Stimulated activated CD8-positive, alpha-beta memory T cell treated with anti-CD3 and anti-CD28 coated beads, Interleukin-7, amount 100 ng/mL, for 1 hour (primary cell): ENCODE measurements around the gene KCNQ5.
"Not testable (repeated sequence)": the region's sequence is repeated elsewhere in the genome, so short reads cannot be mapped to it uniquely, and the experiment has no call there.

Experiments used
- DNase-seq, 2 donors: peaks; one replicate each; pipeline ENCODE4 v3.0.0-alpha.2; 2020; ENCODE audit warnings: low read depth in 2 of 2

KCNQ5 gene

DNA sequence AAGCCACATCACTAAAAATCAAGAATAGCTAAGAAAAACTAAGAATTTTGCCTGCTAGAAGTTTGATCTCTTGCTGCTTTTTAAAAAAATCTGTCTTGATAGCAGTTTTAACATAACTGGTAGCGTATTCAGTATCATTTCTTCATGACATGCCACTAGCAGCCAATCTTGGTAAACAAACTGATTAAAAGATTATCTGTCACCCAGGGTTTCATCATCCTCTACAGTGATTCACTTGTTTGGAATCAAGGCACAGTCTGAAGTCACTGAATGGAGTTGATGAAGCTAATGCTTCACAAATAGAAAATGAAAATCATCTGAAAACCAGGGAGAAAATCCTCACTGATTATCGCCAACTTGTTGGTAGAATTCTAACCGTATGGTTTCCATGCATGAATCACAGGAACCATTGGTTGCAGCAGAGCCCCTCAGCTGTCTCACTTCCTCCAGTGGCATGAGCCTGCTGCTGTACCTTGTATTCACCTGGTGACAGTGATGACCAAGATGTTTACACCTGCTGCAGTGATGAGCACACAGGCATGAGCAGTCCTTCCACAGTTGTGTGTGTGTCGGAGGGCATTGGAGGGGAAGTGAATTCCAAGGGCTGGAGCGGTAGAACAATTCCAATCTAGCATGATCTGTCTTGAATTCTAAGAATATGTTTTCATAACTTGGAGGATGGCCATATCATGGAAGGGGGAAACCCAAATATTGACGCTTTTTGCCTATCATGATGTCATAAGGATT, 328.4 kb downstream of the KCNQ5 start:
- DNase-seq, result no peak

DNA sequence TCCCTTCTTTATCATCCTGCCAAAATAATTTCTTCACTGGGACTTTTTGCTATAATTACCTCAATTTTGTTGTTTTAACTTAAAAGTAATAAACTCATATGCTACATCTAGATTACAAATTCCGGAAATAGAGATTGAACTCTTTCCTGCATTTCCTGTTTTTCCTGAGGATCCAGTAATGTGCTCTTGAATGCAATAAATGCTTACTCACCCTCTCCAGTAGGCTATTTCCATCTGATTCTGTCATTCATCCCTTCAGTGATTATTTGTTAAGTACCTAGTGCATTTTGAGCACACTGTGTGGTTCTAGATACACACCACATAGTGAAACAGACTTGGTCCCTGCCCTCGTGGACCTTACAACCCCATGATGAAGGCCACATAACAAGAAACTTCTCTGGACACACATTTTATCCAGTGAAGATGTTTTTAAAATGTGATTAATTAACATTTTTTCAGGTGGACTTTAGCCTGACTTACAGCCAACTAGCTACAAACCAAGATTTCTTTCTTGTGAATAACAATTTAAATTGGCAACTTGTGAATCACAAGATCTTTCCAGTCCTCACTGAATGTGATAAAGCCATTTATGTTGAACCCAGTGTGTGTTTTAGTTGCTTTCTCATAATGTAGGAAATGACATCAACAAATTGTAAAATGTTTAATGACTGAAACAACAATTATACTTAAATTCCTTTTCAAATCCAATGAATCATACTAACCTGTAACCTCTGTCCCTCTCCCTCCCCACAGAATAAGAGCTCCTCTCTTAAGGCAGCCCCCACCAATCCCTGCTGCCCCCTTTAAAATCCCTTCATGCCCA, 331.2 kb downstream of the KCNQ5 start:
- DNase-seq, result no peak

DNA sequence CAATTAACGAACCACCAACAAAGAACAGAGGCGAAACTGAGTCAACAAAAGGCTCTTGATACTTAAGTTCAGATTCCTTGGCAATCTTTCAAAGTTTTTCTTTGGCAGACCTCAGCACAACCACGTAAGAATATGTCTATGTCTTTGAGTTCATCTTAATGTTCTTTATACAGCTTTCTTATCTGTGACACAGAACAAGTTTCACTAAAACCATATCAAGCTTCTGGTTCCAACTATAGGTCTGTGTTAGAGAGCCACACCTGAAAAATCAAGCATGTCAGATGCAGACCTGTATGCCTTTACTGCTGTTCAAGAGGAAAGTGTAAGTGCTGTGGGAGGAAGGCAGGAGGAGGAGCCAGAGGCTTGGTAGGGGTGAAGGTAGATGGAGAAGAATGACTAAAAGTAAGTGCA, 332.1 kb downstream of the KCNQ5 start:
- no peak for DNase-seq

DNA sequence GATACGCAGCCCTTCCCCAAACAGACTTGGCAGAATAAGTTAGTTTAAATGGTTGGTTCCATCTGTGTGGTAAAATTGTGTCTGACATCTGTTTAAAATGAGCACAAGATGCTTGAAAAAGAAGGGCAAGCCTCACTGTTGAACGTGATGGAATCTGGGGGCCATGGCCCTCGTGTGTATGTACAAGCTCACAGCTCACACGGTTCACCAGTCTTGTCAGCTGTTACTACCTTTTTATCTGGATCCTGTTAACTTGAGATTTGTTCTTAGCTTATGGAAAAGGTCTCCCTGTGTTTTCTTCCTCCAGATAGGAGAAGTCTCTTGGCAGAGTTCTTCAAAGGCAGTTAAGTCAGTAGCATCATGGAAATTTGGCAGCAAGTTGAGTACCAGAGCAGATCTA, 332.9 kb downstream of the KCNQ5 start:
- no peak for DNase-seq

DNA sequence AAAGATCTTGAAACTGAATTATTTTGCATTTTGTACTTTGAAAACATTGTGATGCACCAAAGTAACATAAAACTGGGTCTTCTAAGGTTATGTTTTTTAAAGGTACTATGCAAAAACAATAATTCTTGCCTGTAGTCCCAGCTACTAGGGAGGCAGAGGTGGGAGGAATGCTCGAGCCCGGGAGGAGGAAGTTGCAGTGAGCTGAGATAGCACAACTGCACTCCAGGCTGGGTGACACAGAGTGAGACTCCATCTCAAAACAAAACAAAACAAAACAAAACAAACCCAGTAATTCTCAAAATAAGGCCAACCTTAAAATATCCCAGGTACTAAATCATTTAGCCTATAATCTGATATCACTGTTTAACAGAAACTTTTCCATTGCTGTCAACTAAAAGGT, 333.8 kb downstream of the KCNQ5 start:
- no peak for DNase-seq

DNA sequence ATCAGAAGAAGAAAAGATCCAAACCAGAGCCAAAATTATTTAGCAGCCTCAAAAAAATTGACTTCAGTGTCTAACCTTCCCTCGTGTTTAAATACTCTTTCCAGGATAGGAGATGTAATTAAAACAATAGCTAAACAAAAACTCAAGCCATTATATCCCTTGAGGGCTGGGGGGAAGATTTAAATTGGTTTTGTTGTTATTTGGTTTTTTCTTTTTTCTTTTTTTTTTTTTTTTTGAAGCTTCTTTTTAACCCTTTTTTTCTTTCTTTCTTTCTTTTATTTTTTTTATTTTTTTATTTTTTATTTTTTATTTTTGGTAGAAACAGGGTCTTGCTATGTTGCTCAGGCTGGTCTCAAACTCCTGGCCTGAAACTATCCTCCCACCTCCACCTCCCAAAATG, 334.4 kb downstream of the KCNQ5 start:
- DNase-seq, result no peak

DNA sequence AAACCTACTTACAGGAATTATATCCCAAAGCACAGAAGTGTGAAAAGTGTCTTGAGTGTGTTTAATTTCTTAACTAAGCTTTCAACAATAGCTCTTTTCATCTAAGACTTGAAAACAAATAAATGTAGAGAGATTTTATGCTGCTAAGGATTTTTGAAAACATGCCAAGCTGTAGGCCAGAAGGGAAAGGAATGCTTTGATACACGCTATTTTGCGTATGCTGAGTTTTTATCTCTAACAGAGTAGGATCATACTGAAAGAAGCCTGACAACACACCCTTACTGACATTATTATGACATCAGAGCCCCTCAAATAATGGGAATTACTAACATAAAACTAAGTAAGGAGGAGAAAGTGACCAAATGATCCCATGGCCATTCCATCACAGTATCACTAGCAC, 338.0 kb downstream of the KCNQ5 start:
- DNase-seq, result no peak

DNA sequence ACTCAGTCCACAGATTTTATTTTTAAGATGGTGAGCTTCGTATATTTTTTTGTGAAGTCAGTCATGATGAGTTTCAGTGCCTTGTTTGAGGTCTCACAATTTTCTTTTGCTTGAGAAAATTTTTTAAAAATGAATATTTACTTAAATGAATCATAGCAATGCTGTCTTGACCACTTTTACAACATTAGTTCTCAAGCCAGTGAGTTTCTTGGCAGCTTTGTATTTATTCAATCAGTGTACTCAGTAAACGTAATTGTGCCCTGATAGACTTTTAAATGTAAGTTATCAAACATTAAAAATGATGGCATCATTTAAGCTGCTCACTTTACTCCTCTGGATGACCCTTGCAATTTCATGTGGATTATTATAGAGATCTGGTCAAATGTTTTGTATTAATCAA, 342.1 kb downstream of the KCNQ5 start:
- DNase-seq, result no peak

DNA sequence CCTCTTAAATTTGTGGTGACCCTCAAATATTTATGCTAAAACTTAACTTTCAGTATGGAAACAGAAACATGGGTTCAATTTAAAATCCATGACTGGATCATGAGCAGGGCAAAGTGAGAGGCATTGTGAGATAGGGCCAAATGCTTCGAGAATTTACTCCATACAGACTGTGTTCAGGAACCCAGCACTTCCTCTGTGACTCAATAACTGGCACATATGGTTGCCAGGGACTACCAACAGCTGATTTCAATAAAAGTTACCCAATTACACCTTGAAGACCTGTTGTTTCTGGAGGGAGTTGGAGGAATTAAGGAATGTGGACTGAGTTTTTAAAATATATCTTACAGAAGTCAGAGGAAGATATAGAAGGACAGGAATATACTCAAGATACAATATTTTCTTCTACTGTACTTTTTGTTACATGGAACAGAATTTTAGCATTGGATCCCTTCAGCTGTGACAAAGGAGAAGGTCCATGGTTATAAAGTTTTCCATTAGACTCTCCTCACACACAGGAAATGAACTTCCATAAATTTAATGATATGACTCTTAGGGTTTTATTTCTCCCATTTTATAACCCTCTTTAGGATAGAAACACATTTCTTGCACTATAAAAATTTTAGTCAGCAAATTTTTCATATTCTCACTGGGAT, 344.9 kb downstream of the KCNQ5 start:
- DNase-seq, result no peak

DNA sequence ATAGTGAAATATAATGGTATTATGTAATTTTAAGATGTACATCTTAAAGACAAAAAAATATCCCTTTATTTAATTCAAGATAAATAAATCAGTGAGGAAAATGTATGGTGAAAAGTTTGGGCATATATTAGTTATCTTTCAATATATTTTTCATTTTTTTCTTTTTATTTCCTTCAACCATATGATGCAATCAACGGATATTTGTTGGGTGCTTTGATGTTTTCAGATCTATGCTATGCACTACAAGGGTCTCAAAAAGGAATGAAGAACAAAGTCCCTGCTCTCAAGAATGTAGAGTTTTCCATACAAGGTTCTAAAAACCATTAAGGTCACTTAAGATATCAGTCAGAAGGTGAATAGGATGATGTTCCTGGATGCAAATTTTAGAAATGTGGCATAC, 345.5 kb downstream of the KCNQ5 start:
- no peak for DNase-seq

DNA sequence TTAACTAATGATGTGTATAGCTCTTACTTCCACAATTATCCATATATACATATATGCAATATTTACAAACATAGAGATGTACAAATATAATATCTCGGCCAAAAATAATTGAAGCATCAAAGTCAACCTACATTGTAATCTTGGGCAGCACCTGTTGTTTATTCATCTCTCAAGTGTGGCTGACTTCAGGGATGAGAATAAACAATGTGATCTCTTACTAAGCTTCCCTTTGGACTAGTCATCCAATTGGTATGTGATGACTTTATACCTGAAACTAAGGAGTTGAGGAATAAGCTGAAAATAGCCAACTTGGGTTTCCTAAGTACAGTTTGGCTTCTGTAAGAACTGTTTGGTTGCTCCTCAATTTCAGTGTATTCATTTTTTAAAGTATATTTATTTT, 346.8 kb downstream of the KCNQ5 start:
- DNase-seq, result no peak

DNA sequence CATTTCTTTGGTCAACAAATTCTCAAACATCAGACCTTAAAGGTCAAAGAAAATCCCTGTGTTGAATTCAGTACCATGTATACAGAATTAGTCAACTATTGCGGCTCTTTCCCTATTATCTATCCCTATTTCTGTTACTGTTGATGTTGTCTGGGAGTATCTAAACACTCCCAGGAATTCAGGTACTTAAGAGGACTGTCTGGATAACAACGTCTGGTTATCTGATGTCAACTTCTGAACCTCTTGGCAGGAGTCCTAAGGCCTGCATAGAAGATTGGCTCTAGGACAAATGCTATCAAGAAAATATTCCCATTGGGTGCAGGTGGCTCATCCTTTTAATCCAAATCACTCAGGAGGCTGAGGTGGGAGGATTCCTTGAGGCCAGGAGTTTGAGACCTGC, 347.8 kb downstream of the KCNQ5 start:
- no peak for DNase-seq

DNA sequence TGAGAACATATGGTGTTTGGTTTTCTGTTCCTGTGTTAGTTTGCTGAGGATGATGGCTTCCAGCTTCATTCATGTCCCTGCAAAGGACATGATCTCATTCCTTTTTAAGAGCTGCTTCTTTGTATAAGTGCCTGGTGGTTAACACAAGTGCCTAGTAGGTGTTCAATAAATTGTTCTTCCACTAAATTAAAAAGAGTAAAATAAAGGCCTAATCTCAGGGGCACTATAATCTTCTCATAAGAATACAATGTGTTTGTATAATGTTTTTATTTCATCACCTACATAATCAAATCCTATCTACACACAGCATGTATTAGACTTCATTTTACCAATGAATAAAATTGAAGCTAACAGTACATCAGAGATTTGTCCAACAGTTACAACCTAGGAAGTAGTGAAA, 350.7 kb downstream of the KCNQ5 start:
- DNase-seq, result no peak

DNA sequence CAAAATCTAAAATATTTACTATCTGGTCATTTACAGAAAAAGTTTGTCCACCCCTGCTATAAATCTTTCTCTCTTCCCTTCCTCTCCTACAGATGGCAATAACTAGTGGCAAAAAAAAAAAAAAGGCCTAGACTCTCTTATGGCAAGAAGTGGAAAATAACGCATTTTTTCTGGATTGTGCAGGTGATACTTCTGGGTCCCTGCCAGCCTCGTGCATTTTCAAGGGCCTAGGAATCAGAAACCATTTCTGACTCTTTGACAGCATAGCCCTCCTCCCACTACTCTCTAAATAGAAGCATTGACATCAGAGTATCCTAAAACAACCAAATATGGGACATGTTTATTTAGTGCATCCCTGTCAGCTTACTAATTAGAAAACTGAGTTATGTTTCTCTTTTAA, 352.4 kb downstream of the KCNQ5 start:
- DNase-seq, result no peak

DNA sequence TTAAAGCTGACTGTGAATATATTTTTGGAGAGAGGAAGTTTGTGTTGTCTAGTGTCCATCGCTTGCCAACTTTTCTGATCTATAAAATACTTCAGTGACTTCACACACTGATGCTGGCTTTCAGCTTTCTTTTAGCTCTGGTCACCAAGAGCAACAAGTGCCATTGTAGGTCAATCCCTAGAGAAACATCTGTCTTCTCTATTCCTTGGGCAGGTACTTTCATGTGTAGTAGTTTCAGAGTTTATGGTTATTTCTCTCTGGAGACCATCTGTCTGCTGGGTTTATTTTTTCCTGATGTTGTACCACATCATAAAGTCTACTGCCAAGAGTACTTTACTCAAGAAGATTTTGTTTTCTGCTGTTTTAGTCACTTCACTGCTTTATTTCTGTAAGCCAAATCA, 353.5 kb downstream of the KCNQ5 start:
- no peak for DNase-seq

DNA sequence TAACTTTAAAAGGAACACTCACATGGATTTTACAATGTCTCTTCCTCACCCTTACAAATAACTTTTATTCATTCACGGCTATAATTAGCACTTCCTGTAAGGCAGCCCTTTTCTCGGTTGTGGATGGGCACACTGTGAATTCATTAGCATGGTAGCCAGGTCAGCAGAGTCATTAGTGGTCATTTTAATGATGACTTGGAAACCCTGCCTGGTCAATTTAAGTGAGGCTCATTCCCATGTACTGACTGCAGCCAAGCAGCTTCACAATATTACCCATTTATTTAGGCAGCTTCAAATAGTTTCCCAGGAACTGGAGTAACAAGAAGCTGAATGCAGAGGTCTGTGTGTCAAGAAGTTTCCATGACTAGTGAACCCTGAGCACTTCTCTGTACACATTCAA, 354.6 kb downstream of the KCNQ5 start:
- DNase-seq, result no peak

DNA sequence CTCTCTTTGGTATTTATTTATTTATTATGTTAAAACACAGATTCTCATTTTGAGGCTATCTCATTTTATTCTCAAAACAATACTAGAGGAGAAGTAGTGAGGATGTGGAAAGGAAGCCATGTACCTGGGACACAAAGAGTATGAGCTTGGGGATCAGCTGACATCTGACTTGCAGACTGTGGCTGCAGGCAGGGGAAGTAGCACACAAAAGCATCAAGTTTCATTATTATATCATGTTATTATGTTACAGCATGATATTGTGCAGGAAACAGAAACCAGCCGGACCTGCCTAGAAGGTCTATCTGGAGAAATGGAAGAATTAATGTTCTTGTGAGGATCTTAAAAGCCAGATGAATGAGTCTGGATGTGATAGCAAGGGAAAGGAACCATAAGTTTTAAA, 355.2 kb downstream of the KCNQ5 start:
- DNase-seq, result no peak

DNA sequence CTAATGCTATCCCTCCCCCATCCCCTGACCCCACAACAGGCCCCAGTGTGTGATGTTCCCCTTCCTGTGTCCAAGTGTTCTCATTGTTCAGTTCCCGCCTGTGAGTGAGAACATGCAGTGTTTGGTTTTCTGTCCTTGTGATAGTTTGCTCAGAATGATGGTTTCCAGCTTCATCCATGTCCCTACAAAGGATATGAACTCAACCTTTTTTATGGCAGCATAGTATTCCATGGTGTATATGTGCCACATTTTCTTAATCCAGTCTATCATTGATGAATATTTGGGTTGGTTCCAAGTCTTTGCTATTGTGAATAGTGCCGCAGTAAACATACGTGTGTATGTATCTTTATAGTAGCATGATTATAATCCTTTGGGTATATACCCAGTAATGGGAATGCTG, 356.9 kb downstream of the KCNQ5 start:
- not testable (repeated sequence) for DNase-seq

DNA sequence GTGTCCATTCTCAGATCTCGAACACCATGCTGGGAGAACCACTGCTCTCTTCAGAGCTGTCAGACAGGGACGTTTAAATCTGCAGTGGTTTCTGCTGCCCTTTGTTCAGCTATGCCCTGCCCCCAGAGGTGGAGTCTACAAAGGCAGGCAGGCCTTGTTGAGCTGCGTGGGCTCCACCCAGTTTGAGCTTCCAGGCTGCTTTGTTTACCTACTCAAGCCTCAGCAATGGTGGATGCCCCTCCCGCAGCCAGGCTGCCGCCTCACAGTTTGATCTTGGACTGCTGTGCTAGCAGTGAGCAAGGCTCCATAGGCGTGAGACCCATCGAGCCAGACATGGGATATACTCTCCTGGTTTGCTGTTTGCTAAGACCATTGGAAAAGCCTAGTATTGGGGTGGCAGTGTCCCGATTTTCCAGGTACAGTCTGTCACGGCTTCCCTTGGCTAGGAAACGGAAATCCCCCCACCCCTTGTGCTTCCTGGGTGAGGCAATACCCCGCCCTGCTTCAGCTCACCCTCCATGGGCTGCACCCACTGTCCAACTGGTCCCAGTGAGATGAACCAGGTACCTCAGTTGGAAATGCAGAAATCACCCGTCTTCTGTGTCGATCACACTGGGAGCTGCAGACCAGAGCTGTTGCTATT, 362.4 kb downstream of the KCNQ5 start:
- DNase-seq, result not testable (repeated sequence)

DNA sequence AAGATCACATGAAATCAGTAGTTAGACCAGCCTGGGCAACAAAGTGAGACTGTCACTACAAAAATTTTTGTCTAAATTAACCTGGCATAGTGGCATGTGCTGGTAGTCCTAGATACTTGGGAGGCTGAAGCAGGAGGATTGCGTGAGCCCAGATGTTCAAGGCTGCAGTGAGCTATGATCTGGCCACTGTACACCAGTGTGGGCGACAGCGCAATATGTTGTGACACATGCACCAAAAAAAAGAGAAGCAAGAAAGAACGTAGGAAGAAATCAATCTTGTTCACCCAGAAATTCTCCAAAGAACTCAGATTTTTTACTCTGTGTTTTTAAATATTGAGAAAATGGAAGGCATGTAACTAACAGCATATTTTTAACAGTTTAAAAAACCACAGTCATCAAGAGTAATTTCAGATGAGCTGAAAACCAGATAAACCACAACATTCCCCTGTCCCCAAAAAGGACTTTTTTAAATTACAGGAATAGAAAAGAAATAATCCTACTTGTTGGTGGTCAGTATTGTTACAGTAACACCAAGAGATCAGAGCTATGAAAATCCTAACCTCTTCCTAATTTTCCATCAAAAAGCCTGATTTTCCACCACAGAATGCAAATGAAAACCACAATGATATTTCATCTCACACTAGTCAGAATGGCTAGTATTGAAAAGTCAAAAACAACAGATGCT, 363.3 kb downstream of the KCNQ5 start:
- DNase-seq, result no peak

DNA sequence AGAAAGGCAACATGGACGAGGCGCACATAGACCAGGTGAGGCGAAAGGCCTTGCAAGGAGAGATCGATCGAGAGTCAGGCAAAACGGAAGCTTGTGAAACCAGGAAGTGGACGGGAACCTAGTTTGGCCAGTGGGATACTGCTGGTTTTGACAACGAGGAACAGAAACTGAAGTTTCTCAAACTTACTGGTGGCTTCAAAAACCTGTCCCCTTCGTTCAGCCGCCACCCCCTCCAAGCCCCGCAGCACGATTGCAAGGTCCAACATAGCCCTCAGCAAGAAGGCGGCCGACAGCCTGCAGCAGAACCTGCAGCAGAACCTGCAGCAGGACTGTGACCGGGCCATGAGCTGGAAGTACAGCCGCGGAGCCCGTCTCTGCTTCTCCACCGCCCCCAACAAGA, 365.4 kb downstream of the KCNQ5 start:
- DNase-seq, result no peak

DNA sequence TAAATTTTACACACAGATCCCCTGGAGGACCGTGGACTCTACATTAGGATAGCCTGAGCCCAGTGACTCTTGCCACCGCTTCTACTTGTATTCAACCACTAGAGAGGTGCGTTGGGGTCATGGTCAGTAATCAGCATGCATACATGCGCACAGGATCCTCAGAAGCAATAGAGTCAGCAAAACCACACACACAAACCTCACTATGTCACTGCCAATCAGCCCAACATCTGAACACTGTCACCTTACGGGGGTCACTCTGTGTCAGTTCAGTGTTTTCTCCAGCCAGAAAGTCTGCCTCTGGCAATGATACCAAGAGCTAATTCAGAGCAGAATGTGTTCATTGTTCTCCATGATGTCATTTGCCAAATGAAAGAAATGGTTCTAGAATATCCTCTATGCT, 378.1 kb downstream of the KCNQ5 start:
- DNase-seq, result no peak
